ENCODE data around the gene DEXI. TPM values are rescaled to one million over a fixed set of nuclear protein-coding genes. Genes with fewer than 3 reads are reported as not detected.

Gene DEXI
- total and polyA plus RNA-seq, 2 of the 13 experiments (the other 11 are each of a cell fraction or from before 2014, with no cell fraction given): 51.5 to 70.4 TPM

GRCh38 chr16:10944249-10945064 lies 2.2 kb upstream of the DEXI start, which contains the start of gene CLEC16A (continued):
- TF ChIP-seq MYNN (CRISPR knock-in tag; IDR thresholded peaks at IDR 0.05; ENCODE audit: low read depth): peak; percentile 97
- peak; percentile 96 for TF ChIP-seq ZNF567 (CRISPR knock-in tag; IDR thresholded peaks at IDR 0.05; ENCODE audit: borderline replicate concordance)
- TF ChIP-seq KLF9 (CRISPR knock-in tag; IDR thresholded peaks at IDR 0.05; ENCODE audit: low read depth): peak; percentile 93; the same call in 1 of the 2 replicates
- TF ChIP-seq RBFOX2 (IDR thresholded peaks at IDR 0.05; ENCODE audit: low read depth, low read length): peak; percentile 92
- TF ChIP-seq, protein P1, sequence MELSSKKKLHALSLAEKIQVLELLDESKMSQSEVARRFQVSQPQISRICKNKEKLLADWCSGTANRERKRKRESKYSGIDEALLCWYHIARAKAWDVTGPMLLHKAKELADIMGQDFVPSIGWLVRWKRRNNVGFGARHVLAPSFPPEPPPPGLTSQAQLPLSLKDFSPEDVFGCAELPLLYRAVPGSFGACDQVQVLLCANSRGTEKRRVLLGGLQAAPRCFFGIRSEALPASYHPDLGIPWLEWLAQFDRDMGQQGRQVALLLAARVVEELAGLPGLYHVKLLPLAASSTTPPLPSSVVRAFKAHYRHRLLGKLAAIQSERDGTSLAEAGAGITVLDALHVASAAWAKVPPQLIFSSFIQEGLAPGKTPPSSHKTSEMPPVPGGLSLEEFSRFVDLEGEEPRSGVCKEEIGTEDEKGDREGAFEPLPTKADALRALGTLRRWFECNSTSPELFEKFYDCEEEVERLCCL (CRISPR knock-in tag; IDR thresholded peaks at IDR 0.05; ENCODE audit: borderline replicate concordance): no peak
- peak in 1 of 2 experiments; percentile 61; a peak in 2 of 4 replicates for TF ChIP-seq EP300 (IDR thresholded peaks at IDR 0.05; ENCODE audit: low read depth in 2 of 2, low read length in 2 of 2)
- peak; percentile 57; the same call in 1 of the 2 replicates for TF ChIP-seq EP300 (CRISPR knock-in tag; IDR thresholded peaks at IDR 0.05; ENCODE audit: borderline replicate concordance)
- peak; percentile 87; the same call in 1 of the 2 replicates for TF ChIP-seq ZNF225 (CRISPR knock-in tag; IDR thresholded peaks at IDR 0.05)
- TF ChIP-seq NFATC3 (CRISPR knock-in tag; IDR thresholded peaks at IDR 0.05): peak; percentile 44; the same call in 1 of the 2 replicates
- no peak for TF ChIP-seq GPN1 (CRISPR knock-in tag; IDR thresholded peaks at IDR 0.05; ENCODE audit: borderline replicate concordance)
- TF ChIP-seq SSRP1 (CRISPR knock-in tag; IDR thresholded peaks at IDR 0.05): no peak; the same call in 1 of the 2 replicates
- no peak for TF ChIP-seq POLR2AphosphoS2 (IDR thresholded peaks at IDR 0.05; ENCODE audit: low read depth, low read length)
- TF ChIP-seq ESRRA (CRISPR knock-in tag; IDR thresholded peaks at IDR 0.05; ENCODE audit: low read depth): no peak; the same call in none of the 2 replicates
- TF ChIP-seq ZNF10 (CRISPR knock-in tag; IDR thresholded peaks at IDR 0.05; ENCODE audit: borderline replicate concordance, low read depth): no peak
- TF ChIP-seq IRF2 (CRISPR knock-in tag; IDR thresholded peaks at IDR 0.05): peak; percentile 100
- 0 out of 2 replicates have a peak, but pooled peaks have one; percentile 47 for TF ChIP-seq ZNF713 (CRISPR knock-in tag; IDR thresholded peaks at IDR 0.05)
- no peak; the same call in 1 of the 2 replicates for TF ChIP-seq ATAD3A (CRISPR knock-in tag; IDR thresholded peaks at IDR 0.05)
- TF ChIP-seq PAWR (CRISPR knock-in tag; IDR thresholded peaks at IDR 0.05; ENCODE audit: borderline replicate concordance): 0 out of 2 replicates have a peak, but pooled peaks have one; percentile 28
- peak; percentile 93 for TF ChIP-seq MAZ (IDR thresholded peaks at IDR 0.05; ENCODE audit: borderline replicate concordance, low read depth, low read length)
- TF ChIP-seq MAZ (CRISPR knock-in tag; IDR thresholded peaks at IDR 0.05; ENCODE audit: low read depth): peak; percentile 98
- no peak for TF ChIP-seq BATF2 (CRISPR knock-in tag; IDR thresholded peaks at IDR 0.05)
- peak; percentile 94 for TF ChIP-seq RXRA (CRISPR knock-in tag; IDR thresholded peaks at IDR 0.05)
- peak; percentile 71 for TF ChIP-seq CEBPG (CRISPR knock-in tag; IDR thresholded peaks at IDR 0.05)
- TF ChIP-seq SIN3B (IDR thresholded peaks at IDR 0.05; ENCODE audit: low read length): no peak; the same call in 1 of the 2 replicates
- TF ChIP-seq CENPX (CRISPR knock-in tag; IDR thresholded peaks at IDR 0.05): no peak
- TF ChIP-seq ZC3H4 (CRISPR knock-in tag; IDR thresholded peaks at IDR 0.05; ENCODE audit: borderline replicate concordance): no peak
- peak; percentile 82 for TF ChIP-seq GABPA (IDR thresholded peaks at IDR 0.05; ENCODE audit: low read depth, low read length)
- peak; percentile 93 for TF ChIP-seq GABPA (CRISPR knock-in tag; IDR thresholded peaks at IDR 0.05; ENCODE audit: low read depth)
- TF ChIP-seq SALL1 (CRISPR knock-in tag; IDR thresholded peaks at IDR 0.05): peak; percentile 95
- no peak for TF ChIP-seq SRSF4 (IDR thresholded peaks at IDR 0.05; ENCODE audit: low read depth, low read length, poor library complexity, severe bottlenecking)
- peak; percentile 90; the same call in 1 of the 2 replicates for TF ChIP-seq ZNF891 (CRISPR knock-in tag; IDR thresholded peaks at IDR 0.05)
